ENCODE measurements around the gene OMP.
"Not testable (repeated sequence)": the region's sequence is repeated elsewhere in the genome, so short reads cannot be mapped to it uniquely, and the experiment has no call there.

The OMP gene

GRCh38 chr11:77102246-77103210, at the start of gene OMP:
TSS of gene OMP (plus strand) at chr11:77102840. CDS start at chr11:77102840, 0 bp downstream.
- DNase-seq (ENCODE audit: low read depth), result no peak

- DNase-seq (ENCODE audit: low read depth), result no peak
Measured at GRCh38 chr11:77053217-77054015, 49.2 kb upstream of the OMP start.

- no peak for DNase-seq (ENCODE audit: low read depth)
Measured at GRCh38 chr11:77054084-77054483, 48.6 kb upstream of the OMP start.

- no peak for DNase-seq (ENCODE audit: low read depth)
Measured at GRCh38 chr11:77055101-77055561, 47.5 kb upstream of the OMP start.

- no peak for DNase-seq (ENCODE audit: low read depth)
Measured at GRCh38 chr11:77055913-77056312, 46.7 kb upstream of the OMP start.

- DNase-seq (ENCODE audit: low read depth), result no peak
Measured at GRCh38 chr11:77056814-77057402, 45.7 kb upstream of the OMP start.

- no peak for DNase-seq (ENCODE audit: low read depth)
Measured at GRCh38 chr11:77057938-77058474, 44.6 kb upstream of the OMP start.

- no peak for DNase-seq (ENCODE audit: low read depth)
Measured at GRCh38 chr11:77058900-77059299, 43.7 kb upstream of the OMP start.

- no peak for DNase-seq (ENCODE audit: low read depth)
Measured at GRCh38 chr11:77059806-77060205, 42.8 kb upstream of the OMP start.

- DNase-seq (ENCODE audit: low read depth), result no peak
Measured at GRCh38 chr11:77060234-77060633, 42.4 kb upstream of the OMP start.

GRCh38 chr11:77061258-77061657, 41.4 kb upstream of the OMP start:
- DNase-seq (ENCODE audit: low read depth), result not testable (repeated sequence)

- no peak for DNase-seq (ENCODE audit: low read depth)
Measured at GRCh38 chr11:77062924-77063323, 39.7 kb upstream of the OMP start.

- DNase-seq (ENCODE audit: low read depth), result no peak
Measured at GRCh38 chr11:77063407-77063806, 39.2 kb upstream of the OMP start.

GRCh38 chr11:77063861-77064260, 38.8 kb upstream of the OMP start:
- no peak for DNase-seq (ENCODE audit: low read depth)

GRCh38 chr11:77064648-77065217, 37.9 kb upstream of the OMP start:
- DNase-seq (ENCODE audit: low read depth), result no peak

- no peak for DNase-seq (ENCODE audit: low read depth)
Measured at GRCh38 chr11:77065878-77066228, 36.8 kb upstream of the OMP start.

GRCh38 chr11:77066229-77067042, 36.2 kb upstream of the OMP start, which contains the start of gene CAPN5:
TSS of gene CAPN5 (plus strand) at chr11:77066971. CDS start at chr11:77084887, 17,916 bp downstream.
- DNase-seq (ENCODE audit: low read depth), result peak; percentile 73

GRCh38 chr11:77067861-77068443, 34.7 kb upstream of the OMP start:
- DNase-seq (ENCODE audit: low read depth), result no peak

- DNase-seq (ENCODE audit: low read depth), result no peak
Measured at GRCh38 chr11:77068457-77069335, 33.9 kb upstream of the OMP start.

Data from stimulated activated CD8-positive, alpha-beta memory T cell treated with anti-CD3 and anti-CD28 coated beads, Interleukin-7, amount 100 ng/mL, for 24 hours (primary cell).